Stimulated activated CD8-positive, alpha-beta memory T cell treated with anti-CD3 and anti-CD28 coated beads, Interleukin-12 subunit alpha, Interleukin-12 subunit beta, amount 100 ng/mL, for 1 hour (primary cell): ENCODE results near the gene JSRP1.

Source experiments
- DNase-seq: peaks from one replicate; pipeline ENCODE4 v3.0.0-alpha.2; 2020; ENCODE audit warnings: low read depth

JSRP1 gene, protein sequence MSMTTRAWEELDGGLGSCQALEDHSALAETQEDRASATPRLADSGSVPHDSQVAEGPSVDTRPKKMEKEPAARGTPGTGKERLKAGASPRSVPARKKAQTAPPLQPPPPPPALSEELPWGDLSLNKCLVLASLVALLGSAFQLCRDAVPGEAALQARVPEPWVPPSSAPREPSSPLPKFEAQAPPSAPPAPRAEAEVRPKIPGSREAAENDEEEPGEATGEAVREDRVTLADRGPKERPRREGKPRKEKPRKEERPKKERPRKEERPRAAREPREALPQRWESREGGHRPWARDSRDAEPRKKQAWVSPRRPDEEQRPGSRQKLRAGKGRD

DNA sequence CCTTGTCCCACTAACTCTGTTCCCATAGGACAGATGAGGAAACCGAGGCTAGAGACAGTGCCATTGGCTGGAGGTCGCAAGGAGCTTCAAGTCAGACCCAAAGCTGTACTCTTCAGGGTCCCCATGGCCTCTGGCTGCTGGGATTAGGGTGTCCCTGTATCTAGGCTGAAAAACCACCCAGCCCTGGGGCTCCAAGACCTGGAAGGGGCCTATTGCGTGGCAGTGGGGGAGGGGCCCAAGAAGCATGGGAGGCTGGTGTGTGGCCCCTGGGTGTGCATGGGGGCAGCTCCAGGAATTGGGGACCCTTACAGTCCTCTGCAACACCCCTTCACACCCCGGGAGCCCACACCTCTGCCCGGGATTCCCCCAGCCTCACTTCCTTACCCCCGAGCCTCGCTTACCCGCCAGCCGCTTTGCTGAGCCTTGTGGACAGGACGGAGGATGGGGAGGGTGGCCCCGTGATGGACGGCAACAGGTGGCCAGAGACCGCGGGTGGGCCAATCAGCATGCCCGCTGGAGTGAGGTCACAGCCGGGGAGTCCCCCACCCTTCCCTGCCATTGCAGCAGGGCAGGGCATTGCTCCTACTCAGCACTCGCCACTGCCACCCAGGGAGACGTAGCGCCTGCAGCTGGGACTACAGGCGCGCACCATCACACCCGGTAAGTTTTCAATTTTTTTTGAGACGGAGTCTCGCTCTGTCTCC lies at the start of gene JSRP1:
TSS of gene JSRP1 (minus strand) at position 436 of the 704 bp plus-strand sequence. CDS start 1,103 bp downstream, outside the sequence.
- DNase-seq = no peak

DNA sequence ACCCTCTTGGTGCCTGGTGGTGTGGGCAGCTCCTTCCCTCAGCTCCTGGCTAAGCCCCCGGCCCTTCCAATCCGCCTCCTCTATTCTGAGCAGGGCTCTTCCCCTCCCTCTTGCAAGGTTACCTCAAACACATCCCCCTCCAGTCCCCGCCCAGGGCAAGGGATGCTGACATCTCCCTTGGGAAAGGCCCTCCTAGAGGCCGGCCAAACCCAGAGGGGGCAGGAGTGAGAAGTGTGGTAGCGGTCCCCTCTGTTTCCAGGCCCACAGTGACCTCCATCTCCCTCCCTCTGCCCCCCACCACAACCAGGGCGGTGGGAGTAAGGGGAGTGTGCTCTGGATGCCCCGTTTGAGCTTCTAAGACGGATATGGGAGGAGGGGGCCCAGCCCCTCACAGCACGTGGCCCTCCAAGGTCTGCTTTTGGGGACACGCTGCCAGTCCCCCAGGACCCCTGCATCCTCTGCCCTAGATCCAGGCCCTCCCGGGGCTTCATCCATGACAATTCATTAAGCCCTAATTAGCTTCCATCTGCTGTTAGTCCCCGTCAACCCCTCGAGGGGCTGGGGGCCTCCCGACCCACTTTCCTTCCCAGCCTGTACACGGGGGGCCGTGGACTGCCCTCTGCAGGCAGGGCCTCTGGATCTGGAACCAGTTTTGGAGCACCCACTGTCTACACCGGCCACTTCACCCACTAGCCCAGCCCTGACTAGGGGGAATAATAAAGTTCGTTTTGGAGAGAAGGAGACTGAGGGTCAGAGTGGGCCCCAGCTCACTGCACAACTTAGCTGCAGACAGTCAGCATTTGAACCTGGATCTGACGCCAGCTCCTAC lies 49.4 kb upstream of the JSRP1 start:
- no peak for DNase-seq

DNA sequence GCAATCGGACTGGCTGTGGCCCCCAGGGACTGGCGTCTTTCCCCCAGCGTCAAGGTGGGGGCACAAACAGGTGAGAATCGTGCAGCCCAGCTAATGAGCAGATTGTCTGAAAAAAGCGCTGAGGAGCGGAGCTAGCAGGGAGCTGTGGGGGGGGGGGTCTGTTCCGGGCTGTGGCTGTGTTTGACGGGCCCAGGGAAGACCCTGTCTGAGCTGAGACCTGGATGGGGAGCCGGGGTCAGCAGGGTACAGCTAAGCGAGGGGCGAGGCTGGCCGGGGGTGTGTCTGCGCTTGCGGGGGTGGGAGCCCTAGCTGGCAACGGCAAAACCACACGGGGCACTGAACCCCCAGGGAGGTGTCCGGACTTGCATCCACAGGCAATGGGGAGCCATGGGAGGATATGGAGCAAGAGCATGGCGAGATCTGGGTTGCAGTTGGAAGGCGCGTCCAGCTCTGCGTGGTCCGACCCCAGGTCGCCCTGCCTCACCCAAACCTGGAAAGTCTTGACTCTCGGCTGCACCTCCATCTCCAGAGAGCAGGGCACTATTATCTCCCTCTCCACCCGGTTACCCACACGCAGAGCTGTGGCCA lies 47.1 kb upstream of the JSRP1 start:
- DNase-seq = no peak

DNA sequence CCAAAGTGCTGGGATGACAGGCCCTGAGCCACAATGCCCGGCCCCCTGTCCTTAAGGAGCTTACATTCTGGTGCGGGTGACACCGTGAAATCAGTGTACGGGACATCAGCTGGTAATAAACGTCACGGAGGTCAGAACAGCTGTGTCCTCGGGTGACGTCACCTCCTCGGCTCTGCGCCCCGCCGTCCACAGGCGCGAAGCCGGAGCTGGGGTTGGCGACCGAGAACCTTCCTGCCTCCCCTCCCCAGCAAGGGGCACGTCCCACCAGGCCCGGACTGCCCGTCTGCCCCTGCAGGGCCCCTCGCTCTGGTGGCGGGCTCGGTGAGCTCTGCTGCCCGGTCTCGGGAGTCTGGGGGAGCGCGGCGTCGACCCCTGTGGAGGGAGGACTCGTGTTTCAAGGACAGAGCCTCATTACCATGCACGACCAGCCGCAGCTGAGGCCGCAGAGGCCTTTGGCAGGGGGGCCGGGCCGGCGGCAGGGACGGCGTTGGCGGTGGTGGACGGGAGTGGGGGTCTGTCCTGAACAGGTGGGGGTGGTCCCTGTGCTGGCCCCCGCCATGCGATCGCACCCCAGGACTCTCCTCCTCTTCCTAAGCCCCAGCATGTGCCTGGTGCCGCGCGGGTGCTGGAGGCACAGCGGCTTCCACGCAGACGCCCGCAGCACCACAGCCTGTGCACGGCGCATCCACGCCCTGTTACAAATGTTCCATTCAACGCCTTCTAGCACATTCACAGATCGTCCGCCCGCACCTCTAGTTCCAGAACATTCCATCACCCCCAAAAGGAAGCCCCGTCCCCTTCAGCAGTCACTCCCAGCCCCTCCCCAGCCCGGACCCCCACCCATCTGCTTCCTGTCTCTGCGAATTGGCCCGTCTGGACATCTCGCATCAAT lies 46.3 kb upstream of the JSRP1 start:
- no peak for DNase-seq

DNA sequence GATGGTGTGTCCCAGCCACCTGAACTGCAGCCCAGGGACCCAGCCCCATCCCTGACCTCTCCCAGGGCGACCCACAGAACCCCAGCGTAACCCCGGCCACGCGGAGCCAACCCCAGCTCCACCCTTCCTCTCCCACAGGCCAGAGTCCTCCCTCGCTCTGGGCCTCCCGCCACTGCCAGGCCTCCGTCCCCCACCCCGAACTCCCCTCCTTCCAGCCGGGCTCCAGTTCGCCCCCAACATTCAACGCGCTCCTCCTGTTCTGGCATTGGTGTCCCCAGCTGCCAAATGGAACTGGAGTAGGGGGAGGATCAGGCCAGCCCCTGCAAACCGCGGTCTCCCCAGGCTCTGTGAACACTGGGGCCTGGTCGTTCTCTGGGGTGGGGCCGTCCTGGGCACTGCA lies 44.3 kb upstream of the JSRP1 start:
- DNase-seq = no peak

DNA sequence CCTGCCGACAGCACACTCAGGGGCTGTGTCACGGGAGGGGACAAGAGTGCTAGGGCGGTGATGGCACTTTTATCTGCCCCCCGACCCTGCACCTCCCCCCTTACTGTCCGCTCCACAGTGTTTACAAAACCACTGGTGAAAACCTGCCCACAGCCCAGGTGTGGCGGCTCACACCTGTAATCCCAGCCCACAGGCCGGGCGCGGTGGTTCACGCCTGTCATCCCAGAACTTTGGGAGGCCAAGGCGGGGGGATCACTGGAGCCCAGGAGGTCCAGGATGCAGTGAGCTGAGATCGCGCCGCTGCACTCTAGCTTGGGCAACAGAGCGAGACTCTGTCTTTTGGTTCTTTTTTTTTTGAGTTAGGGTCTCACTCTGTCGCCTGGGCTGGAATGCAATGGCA lies 39.9 kb upstream of the JSRP1 start:
- DNase-seq = no peak

DNA sequence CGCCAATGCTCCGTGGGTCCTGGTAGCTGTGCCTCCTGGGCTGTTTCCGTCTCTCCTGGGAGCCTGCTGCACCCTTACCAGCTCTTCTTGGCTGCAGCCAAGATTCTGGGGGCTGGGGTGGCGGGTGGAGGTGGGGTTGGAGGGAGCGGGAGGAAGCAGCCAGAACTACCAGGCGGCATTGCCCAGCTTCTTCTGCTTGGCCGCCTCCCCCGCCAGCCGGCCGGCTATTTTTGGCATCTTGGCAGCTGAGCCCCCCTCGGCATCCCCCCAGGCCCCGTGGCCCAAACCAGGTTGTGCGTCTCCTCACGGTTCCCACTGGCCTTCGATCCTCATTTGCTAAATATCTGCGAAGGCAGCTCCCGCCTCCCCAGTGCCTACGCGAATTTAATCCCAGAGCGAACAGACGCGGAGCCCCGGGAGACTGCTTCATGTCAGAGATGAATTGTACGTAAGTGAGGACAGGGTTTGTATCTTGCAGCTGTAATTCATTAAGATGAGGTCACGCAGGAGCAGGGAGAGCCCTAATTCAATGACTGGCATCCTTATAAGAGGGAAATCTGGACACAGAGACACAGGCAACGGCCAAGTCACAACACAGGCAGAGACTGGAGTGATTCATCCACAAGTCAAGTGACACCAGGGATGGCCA lies 38.6 kb upstream of the JSRP1 start:
- no peak for DNase-seq

DNA sequence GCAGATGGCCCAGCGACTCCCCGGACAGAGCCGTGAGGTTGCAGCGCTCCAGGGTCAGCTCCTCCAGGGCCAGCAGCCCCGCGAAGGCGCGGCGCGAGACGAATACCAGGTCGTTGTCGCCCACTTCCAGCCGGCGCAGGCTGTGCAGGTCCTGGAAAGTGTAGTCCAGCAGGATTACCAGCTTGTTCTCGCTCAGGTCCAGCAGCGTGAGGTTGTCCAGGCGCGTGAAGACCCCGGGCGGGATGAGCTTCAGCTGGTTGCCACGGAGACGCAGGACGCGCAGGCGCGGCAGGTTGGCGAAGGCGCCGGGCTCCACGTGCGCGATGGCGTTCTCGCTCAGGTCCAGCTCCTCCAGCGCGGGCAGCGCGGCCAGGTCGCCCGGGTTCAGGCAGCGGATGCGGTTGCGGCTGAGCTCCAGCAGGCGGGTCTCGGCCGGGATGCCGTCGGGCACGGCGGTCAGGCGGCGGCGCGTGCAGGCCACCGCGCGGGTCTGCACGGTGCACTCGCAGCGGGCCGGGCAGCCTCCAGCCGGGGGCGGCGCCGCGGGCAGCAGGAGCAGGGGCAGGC lies 35.1 kb upstream of the JSRP1 start:
- DNase-seq = no peak

DNA sequence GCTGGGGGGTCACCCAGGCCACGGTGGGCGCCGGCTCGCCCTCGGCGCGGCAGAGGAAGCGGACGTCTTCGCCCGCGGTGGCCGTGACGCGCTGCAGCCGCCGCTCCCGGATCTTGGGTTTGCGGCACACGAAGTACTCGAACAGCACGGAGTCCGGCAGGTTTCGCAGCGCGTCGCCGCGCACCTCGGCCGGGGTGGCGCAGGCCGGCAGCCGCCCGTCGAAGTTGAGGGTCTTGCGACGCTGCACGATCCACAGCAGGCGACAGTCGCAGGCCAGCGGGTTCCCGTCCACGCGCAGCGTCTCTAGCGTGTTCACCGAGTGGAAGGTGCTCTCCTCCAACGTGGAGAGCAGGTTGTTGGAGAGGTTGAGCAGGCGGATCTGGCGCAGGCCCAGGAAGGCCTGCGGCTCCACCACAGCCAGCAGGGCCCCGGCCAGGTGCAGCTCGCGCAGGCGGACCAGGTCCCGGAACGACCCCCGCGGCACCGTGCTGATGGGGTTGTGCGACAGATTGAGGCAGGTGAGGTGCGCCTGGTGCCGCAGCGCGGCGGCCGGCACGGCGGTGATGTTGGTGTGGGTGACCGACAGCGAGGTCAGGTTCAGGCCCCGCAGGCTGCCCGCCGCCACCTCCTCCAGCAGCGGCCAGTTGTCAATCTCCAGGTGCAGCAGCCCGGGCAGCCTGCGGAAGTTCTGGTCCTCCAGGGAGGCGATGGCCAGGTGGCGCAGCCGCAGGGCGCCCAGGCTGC lies 34.4 kb upstream of the JSRP1 start:
- no peak for DNase-seq

DNA sequence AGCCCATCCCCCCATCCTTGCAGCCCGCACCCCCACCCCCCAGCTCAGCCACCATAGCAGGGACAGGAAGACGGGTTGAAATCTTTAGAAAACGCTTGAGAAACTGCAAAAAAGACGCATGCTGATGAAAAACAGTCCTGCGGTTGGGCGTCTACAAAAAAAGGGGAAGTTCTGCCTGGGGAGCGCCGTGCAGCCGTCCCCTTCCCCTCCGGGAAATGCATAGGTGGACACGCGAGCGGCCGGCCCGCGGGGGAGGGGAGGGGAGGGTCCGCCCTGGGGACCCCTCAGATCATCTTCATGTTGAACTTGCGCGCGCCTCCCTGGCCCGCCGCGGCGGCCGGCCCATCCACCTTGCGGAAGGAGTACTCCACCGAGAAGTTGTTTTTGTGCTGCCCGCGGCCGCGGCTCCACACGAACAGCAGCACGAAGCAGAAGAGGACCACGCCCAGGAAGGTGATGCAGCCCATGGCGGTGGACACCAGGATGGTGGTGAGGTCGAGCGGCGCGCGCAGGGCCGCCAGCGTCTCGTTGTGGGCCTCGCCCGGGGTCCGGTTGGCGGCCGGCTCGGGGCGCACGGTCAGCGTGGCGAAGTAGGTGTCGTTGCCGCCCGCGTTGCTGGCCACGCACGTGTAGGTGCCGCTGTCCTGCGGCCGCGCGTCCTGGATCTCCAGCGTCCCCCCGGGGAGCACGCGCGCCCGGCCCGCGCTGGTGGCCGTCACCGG lies 33.7 kb upstream of the JSRP1 start:
- no peak for DNase-seq

DNA sequence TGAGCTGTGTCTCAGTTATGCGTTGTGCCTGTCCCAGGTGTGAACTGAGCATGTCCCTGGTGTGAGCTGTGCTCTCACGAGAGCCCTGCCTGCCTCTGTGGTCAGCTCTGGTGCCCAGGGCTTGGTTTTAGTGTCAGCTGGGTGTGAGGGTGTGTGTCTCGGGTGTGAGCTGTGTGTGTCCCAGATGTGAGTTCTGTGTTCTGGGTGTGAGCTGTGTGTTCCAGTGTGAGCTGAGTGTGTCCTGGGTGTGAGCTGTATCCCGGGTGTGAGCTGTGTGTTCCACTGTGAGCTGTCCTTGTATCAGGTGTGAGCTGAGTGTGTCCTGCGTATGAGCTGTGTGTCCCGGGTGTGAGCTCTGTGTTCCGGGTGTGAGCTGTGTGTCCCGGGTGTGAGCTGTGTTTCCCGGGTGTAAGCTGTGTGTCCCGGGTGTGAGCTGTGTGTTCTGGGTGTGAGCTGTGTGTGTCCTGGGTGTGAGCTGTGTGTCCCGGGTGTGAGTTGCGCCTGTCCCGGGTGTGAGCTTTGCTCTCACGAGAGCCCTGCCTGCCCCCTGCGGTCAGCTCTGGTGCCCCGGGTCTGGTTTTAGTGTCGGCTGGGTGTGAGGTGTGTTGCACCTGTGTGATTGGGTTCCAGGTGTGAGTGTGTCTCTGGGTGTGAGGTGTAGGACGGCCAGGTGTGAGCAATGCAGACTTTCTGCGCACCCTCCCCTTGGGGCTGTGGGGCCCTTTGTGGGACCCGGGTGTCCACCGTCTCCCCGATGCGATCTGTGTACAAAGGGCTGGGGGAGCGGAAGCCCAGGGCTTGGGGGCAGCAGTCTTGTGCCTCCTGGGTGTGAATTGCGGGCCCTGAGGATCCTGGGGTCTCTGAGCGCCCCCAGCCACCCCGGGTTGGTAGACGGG lies 32.8 kb upstream of the JSRP1 start:
- no peak for DNase-seq

DNA sequence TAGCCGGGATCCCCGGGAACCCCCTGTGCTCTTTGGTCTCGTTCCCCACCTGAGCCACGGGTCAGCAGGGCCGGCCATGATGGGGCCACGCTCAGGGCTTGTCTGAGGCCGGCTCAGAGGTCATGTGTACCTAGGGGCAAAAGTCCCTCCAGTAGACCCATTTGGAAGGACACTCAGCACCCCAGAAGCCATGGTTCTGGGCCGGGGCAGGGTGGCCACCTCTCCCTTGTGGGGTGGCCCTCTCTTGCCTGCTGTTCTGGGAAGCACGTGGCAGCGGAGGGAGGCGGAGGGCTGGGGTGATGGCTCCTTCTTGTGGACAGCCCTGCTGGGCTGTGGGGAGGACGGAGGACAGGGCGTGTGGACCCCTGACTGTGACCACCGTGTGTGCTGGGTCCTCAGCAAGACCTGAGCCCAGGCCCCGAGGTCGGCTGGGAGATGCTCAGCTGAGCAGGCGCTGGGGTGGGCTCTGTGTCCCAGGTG lies 32.2 kb upstream of the JSRP1 start:
- no peak for DNase-seq

DNA sequence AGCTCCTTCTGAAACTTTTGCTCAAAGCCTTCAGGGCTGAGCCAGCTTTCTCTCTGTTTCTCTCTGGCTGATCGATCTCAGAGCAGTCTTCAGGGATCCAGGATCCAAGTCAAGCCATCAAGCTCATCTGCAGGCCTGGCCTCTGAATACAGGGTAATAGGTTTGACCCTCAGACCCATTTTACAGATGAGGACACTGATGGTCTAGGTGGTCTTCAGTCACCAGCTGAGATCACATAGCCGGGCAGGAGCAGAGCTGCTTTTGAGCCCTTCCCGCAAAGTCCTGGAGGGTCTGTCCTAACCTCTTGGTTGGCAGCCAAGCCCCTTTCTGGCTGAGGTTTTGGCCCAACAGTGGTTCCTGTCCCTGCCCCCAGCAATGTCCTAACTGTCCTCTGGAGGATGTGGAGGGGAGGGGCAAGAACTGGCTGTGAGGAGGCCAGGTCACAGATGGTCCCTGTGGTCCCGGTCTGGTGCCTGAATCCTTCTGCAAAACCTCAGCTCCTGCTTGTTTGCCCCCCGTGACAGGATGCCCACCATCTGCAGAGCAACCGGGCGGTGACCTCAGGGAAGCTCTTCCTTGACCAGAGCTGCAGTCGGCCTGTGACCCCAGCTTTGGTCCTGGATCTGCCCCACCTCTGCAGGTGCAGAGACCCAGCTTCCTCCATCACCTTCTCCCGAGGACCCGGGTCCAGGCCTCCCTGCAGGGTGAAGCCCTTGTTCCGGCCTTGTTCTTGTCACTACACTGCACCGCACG lies 31.5 kb upstream of the JSRP1 start:
- no peak for DNase-seq

DNA sequence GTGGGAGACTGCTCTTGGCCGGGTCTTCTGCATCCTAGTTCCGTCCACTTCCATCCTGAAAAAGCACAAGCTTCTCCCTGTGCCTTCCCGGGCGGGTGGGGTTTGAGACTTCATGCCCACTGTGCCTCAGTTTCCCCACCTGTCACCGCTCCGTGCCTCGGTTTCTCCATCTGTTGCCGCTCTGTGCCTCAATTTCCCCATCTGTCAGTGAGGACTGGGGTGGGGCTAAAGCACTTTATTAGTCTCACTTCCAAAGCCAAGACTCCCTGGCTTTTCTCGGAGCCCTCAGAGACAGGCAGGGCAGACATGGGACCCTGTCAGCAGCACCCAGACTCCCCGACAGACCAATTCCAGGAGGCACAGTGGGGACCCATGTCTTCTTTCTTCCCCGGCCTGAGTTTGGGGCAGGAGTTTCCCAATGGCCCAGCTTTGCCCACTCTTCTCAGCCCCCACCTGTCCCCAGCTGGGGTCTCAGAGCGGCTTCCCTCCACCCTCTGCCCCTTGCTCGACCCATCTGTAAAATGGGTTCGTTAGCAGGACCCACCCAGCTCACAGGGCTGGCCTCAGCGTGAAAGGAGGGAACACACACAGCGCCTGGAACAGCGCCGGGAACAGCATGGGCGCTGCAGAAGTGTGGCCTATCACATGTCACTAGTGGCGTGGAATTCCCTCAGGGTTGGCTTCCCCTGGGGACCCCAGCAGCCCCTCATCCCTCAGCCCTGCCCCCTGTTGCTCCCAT lies 30.4 kb upstream of the JSRP1 start:
- no peak for DNase-seq

DNA sequence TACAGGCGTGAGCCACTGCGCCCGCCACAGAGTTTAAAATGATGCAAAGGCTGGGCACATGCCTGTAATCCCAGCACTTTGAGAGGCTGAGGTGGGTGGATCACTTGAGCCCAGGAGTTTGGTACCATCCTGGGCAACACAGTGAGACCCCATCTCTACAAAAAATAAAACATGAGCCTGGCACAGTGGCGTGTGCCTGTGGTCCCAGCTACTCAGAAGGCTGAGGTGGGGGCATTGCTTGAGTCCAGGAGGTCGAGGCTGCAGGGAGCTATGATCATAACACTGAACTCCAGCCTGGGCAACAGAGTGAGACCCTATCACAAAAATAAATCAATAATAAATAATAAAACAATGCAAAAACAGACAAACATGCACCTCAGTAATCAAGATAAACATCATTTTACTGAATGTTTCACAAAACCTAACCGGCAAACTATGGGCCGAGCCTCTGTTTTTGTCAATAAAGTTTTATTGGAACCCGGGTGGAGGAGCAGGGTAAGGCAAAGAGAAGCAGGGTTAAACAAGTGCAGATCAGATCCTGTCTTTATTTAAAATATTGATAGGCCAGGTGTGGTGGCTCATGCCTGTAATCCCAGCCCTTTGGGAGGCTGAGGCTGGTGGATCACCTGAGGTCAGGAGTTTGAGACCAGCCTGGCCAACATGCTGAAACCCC lies 27.8 kb upstream of the JSRP1 start:
- no peak for DNase-seq

DNA sequence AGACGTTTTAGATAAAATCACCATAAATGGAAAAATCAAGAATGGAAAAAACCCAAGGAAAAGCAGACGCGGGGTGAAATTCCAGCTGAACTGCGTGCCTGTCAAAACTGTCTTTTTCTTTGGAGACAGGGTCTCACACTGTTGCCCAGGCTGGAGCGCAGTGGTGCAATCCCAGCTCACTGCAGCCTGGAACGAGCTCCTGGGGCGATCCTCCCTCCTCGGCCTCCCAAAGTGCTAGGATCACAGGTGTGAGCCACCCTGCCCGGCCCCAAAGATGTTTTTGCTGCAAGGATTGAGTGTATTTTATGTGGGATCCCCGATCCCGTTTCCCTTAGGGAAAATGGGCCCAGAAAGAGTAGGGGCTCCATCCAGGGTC lies 26.6 kb upstream of the JSRP1 start:
- DNase-seq = no peak
